KMS-11 (cell line): Measurements from ENCODE around the gene WNT4.

Experiments used
- H2AFZ ChIP-seq: fragments of 200-600 bp; sonication (generic); 2 replicates; pipeline ENCODE4 v1.6.1; 2016; ENCODE audit warnings: antibody characterized with exemption, mixed run types, low read depth
- H3K27ac ChIP-seq: fragments of 200-600 bp; sonication (generic); 2 replicates; pipeline ENCODE4 v1.6.1; 2016; ENCODE audit warnings: mild to moderate bottlenecking, mixed run types
- H3K27me3 ChIP-seq: fragments of 200-600 bp; sonication (generic); 2 replicates; pipeline ENCODE4 v1.6.1; 2017; ENCODE audit warnings: mild to moderate bottlenecking, low read depth, mixed run types, moderate library complexity; ENCODE audit not compliant: insufficient read depth
- H3K36me3 ChIP-seq: fragments of 200-600 bp; sonication (generic); 2 replicates; pipeline ENCODE4 v1.6.1; 2017; ENCODE audit warnings: mild to moderate bottlenecking, mixed run types; ENCODE audit not compliant: insufficient read depth
- H3K4me1 ChIP-seq: fragments of 200-600 bp; sonication (generic); 2 replicates; pipeline ENCODE4 v1.6.1; 2016; ENCODE audit warnings: mild to moderate bottlenecking, low read depth, mixed run types; ENCODE audit not compliant: poor library complexity, severe bottlenecking
- H3K4me2 ChIP-seq: fragments of 200-600 bp; sonication (generic); 2 replicates; pipeline ENCODE4 v1.7.0; 2016; ENCODE audit warnings: mild to moderate bottlenecking, mixed run types
- H3K4me3 ChIP-seq: fragments of 200-600 bp; sonication (generic); IDR thresholded peaks from 2 replicates; pipeline ENCODE4 v1.6.1; 2017; ENCODE audit warnings: low read depth, low read length, mixed read lengths; ENCODE audit not compliant: insufficient read depth
- H3K79me2 ChIP-seq: fragments of 200-600 bp; sonication (generic); 2 replicates; pipeline ENCODE4 v1.6.1; 2016; ENCODE audit warnings: low read depth, mixed run types; ENCODE audit not compliant: insufficient read depth
- H3K9ac ChIP-seq: fragments of 200-600 bp; sonication (generic); 2 replicates; pipeline ENCODE4 v1.6.1; 2016; ENCODE audit warnings: mild to moderate bottlenecking, mixed run types
- H4K20me1 ChIP-seq: fragments of 200-600 bp; sonication (generic); 2 replicates; pipeline ENCODE4 v1.6.1; 2016; ENCODE audit warnings: mild to moderate bottlenecking, mixed run types; ENCODE audit not compliant: insufficient read depth
- CTCF ChIP-seq: fragments of 200-600 bp; sonication (generic); conservative IDR thresholded peaks from 2 replicates; pipeline ENCODE4 v1.6.1; 2017; ENCODE audit warnings: low read depth, mild to moderate bottlenecking, antibody characterized with exemption, low read length, moderate library complexity, mixed read lengths

WNT4 gene

GRCh38 chr1:22104094-22104493, 38.8 kb downstream of the WNT4 start:
- H4K20me1 ChIP-seq = 0 out of 2 replicates have a peak, but pooled peaks cover 4% of the 10 kb centered on the region
- no peak overlapping the region for H3K27ac ChIP-seq
- H3K27me3 ChIP-seq = no peaks in the 10 kb centered on the region
- peaks cover 5% of the 10 kb centered on the region; the same call in 1 of the 2 replicates for H3K79me2 ChIP-seq
- H2AFZ ChIP-seq = no peak overlapping the region
- peaks cover 15% of the 10 kb centered on the region for H3K4me1 ChIP-seq
- no peak overlapping the region for H3K9ac ChIP-seq
- no peaks in the 10 kb centered on the region for H3K36me3 ChIP-seq
- H3K4me3 ChIP-seq = no peak overlapping the region
- H3K4me2 ChIP-seq = no peak overlapping the region
- no peak for TF ChIP-seq CTCF

- H3K4me2 ChIP-seq = no peak overlapping the region
- H3K4me3 ChIP-seq = no peak overlapping the region
- no peaks in the 10 kb centered on the region for H3K36me3 ChIP-seq
- no peaks in the 10 kb centered on the region for H3K27me3 ChIP-seq
- H2AFZ ChIP-seq = no peak overlapping the region
- peaks cover 15% of the 10 kb centered on the region for H3K4me1 ChIP-seq
- 0 out of 2 replicates have a peak, but pooled peaks cover 4% of the 10 kb centered on the region for H4K20me1 ChIP-seq
- H3K79me2 ChIP-seq = no peaks in the 10 kb centered on the region
- no peak for TF ChIP-seq CTCF
- H3K9ac ChIP-seq = no peak overlapping the region
- H3K27ac ChIP-seq = no peak overlapping the region
Observed at GRCh38 chr1:22102746-22103145, 40.2 kb downstream of the WNT4 start.

- H3K36me3 ChIP-seq = no peaks in the 10 kb centered on the region
Observed at GRCh38 chr1:22101995-22102394, 40.9 kb downstream of the WNT4 start.

GRCh38 chr1:22101199-22101598, 41.7 kb downstream of the WNT4 start:
- Histone ChIP-seq H4K20me1 (0 out of 2 replicates have a peak, but pooled peaks cover 4% of the 10 kb centered on the region), H2AFZ (no peak overlapping the region), H3K4me2 (no peak overlapping the region), H3K27ac (no peak overlapping the region; the same call in 1 of the 2 replicates), H3K79me2 (no peaks in the 10 kb centered on the region), H3K9ac (no peak overlapping the region), H3K36me3 (no peaks in the 10 kb centered on the region), H3K4me3 (no peak overlapping the region), H3K4me1 (peaks cover 15% of the 10 kb centered on the region), H3K27me3 (no peaks in the 10 kb centered on the region)
- no peak for TF ChIP-seq CTCF

More at GRCh38 chr1:22101995-22102394, 40.9 kb downstream of the WNT4 start:
- no peak for TF ChIP-seq CTCF
- Histone ChIP-seq H3K9ac (no peak overlapping the region), H3K4me2 (no peak overlapping the region), H2AFZ (no peak overlapping the region), H4K20me1 (0 out of 2 replicates have a peak, but pooled peaks cover 4% of the 10 kb centered on the region), H3K4me3 (no peak overlapping the region), H3K27me3 (no peaks in the 10 kb centered on the region), H3K4me1 (peaks cover 15% of the 10 kb centered on the region), H3K79me2 (no peaks in the 10 kb centered on the region), H3K27ac (no peak overlapping the region)
